ENCODE results near the gene CTNNA2.

DNA sequence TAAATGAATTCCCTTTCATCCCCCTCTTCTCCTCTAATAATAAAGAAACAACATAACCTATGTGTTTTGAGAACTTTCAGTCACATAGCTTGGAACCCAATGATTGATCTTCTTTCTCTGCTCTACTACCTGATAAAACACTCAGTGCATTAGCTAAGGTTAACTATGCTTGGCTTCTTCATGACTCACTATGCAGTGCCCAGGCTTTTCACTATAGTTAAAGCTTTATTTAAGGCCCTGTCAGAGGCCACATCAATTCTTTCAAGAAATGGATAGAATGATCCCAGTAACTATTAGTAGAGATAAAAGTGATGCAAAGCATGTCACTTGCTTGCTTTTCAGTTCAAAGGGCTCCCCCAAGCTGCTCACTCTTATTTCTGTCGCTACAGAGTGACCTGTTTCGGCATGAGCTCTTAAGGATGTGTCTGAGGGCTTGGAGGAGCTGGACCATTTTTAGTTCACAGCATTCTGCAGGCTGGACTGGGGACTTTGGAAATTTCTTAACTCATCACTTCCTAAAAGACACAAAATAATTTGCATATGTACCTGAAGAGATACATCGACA lies 407.7 kb downstream of the CTNNA2 start:
- TF ChIP-seq CTCF (IDR thresholded peaks at IDR 0.05) (no peak), POLR2A (IDR thresholded peaks at IDR 0.05) (no peak)
